Spleen (tissue), 11 donors: Measurements from ENCODE around the gene SFMBT1. TPM values are rescaled to one million over a fixed set of nuclear protein-coding genes. Genes with fewer than 3 reads are reported as not detected.

ENCODE experiments used
- DNase-seq: peaks from one replicate; pipeline ENCODE4 v3.0.0-alpha.2; 2020
- H3K27ac ChIP-seq, 8 donors: fragments of 200-600 bp; sonication (generic) in 7 of 8; 1 replicate in 4 of 8; 2 replicates in 4 of 8; pipeline versions ENCODE4 v1.5.0 to v1.8.0; 2016 to 2021; ENCODE audit warnings: inconsistent platforms in 4 of 8, mild to moderate bottlenecking in 4 of 8, moderate library complexity in 1 of 8
- H3K27me3 ChIP-seq, 7 donors: fragments of 200-600 bp; sonication (generic) in 6 of 7; replicated peaks in 1 of 7; 1 replicate in 4 of 7; 2 replicates in 3 of 7; pipeline versions ENCODE4 v1.5.0 to v1.8.0; 2016 to 2021; ENCODE audit warnings: inconsistent platforms in 3 of 7, mild to moderate bottlenecking in 1 of 7
- H3K36me3 ChIP-seq, 6 donors: fragments of 200-600 bp; sonication (generic) in 5 of 6; 1 replicate in 4 of 6; 2 replicates in 2 of 6; pipeline versions ENCODE4 v1.5.0 to v1.8.0; 2016 to 2021; ENCODE audit warnings: inconsistent platforms in 2 of 6
- H3K4me1 ChIP-seq, 6 donors: fragments of 200-600 bp; sonication (generic) in 5 of 6; 1 replicate in 3 of 6; 2 replicates in 3 of 6; pipeline versions ENCODE4 v1.5.0 to v1.8.0; 2016 to 2021; ENCODE audit warnings: inconsistent platforms in 3 of 6
- H3K4me3 ChIP-seq, 8 donors: fragments of 200-600 bp; sonication (generic) in 7 of 8; 1 replicate in 4 of 8; 2 replicates in 4 of 8; pipeline versions ENCODE4 v1.5.0 to v1.8.0; 2016 to 2021; ENCODE audit warnings: inconsistent platforms in 4 of 8, mild to moderate bottlenecking in 4 of 8, moderate library complexity in 2 of 8
- H3K9me3 ChIP-seq, 8 donors: fragments of 200-600 bp; sonication (generic) in 7 of 8; 1 replicate in 4 of 8; 2 replicates in 4 of 8; pipeline versions ENCODE4 v1.5.0 to v1.8.0; 2016 to 2021; ENCODE audit warnings: inconsistent platforms in 4 of 8
- CTCF ChIP-seq, 11 experiments: fragments of 200-600 bp in 7 of 11; fragments of 450-650 bp in 4 of 11; sonication (generic) in 4 of 11; IDR thresholded peaks in 8 of 11; conservative IDR thresholded peaks in 3 of 11; 1 replicate in 7 of 11; 2 replicates in 4 of 11; pipeline versions ENCODE4 v1.4.0 to v1.8.0; 2016 to 2021; ENCODE audit warnings: antibody characterized with exemption in 11 of 11, inconsistent platforms in 4 of 11, mild to moderate bottlenecking in 1 of 11
- POLR2A ChIP-seq, 3 donors: fragments of 450-650 bp; IDR thresholded peaks; one replicate each; pipeline ENCODE4 v1.5.1; 2017; ENCODE audit warnings: antibody characterized with exemption in 3 of 3, mild to moderate bottlenecking in 1 of 3
- POLR2AphosphoS5 ChIP-seq, 3 donors: sonication (generic); formaldehyde crosslinking; IDR thresholded peaks; one replicate each; pipeline ENCODE4 v1.5.1; 2017; ENCODE audit warnings: antibody characterized with exemption in 3 of 3
- WGBS, 5 donors: extraction: QIAGEN DNeasy Blood & Tissue Kit in 3 of 5; methylation state at CpG; one replicate each; pipeline versions ENCODE4 v1.1.5 to v1.1.7; 2013 to 2018; 5-methylcytosine and 5-hydroxymethylcytosine counted together
- intact Hi-C: fragments of 100-400 bp; cut with DNase I; formaldehyde crosslinking; loops from one replicate; pipeline ENCODE4 v1.15.0; 2023; ENCODE audit warnings: low total_unique reads
- polyA plus RNA-seq, 3 donors: library from polyadenylated mRNA; stranded (reverse); fragments of 200-250 nt; gene quantifications; one replicate each; pipeline ENCODE4 v1.2.1, GENCODE V29; 2013
- total RNA-seq, 7 donors: library from RNA; depleted of rRNA in 3 of 7; stranded (reverse); fragments of >200 nt in 3 of 7; fragmentation: NEBNext Ultra II Directional in 4 of 7; extraction: Animal tissue kit (Norgen Biotek cat#: 25700) in 4 of 7; gene quantifications; one replicate each; pipeline versions ENCODE4 v1.1.0 to v1.2.1, GENCODE V29; 2016 to 2021
- donor health status: healthy with polysubstance abuse.
- donor health status: DM: no; HTN: no; CAD: no; lungs with moderate emphysema.
- donor health status: DM: no; HTN: no; CAD: no.
- donor health status: Bipolar disorder and iron deficiency.
- donor health status: healthy.
- donor health status: DM: no; HTN: no; CAD: no.
- donor health status: DM: yes; HTN: yes; CAD: no.

The SFMBT1 gene
- total and polyA plus RNA-seq, 10 donors = 3.0 to 24.9 (median 12.3) TPM

- intact Hi-C loops = no loop called here
- whole genome bisulfite sequencing, 5 donors = 71 to 87% (median 81%) methylated on average over 8 of the region's 8 CpGs
Measured at GRCh38 chr3:52873433-52874159, 172.3 kb downstream of the SFMBT1 start.

GRCh38 chr3:52872245-52872644 lies 173.6 kb downstream of the SFMBT1 start:
- H3K27ac ChIP-seq = peak overlapping the region in 1 of 8 donors; percentile 34
- DNase-seq = no peak
- H3K9me3 ChIP-seq = no peaks in the 10 kb centered on the region
- H3K36me3 ChIP-seq = peaks cover 0 to 12% (median 0%) of the 10 kb centered on the region in 6 donors
- intact Hi-C loops = no loop called here
- no peak overlapping the region for H3K4me3 ChIP-seq
- H3K4me1 ChIP-seq = peaks cover 0 to 49% (median 12%) of the 10 kb centered on the region in 6 donors
- TF ChIP-seq CTCF (IDR thresholded peaks at IDR 0.05 in 8 of 11, conservative IDR thresholded peaks at IDR 0.05 in 3 of 11) (no peak), POLR2A (IDR thresholded peaks at IDR 0.05) (no peak), POLR2AphosphoS5 (IDR thresholded peaks at IDR 0.05) (no peak)
- H3K27me3 ChIP-seq = no peaks in the 10 kb centered on the region
- 57 to 85% (median 66%) methylated on average over 3 of the region's 3 CpGs for WGBS, 5 donors

More at GRCh38 chr3:52873433-52874159, 172.3 kb downstream of the SFMBT1 start:
- Histone ChIP-seq H3K9me3 (no peaks in the 10 kb centered on the region), H3K36me3 (peaks cover 0 to 7% (median 0%) of the 10 kb centered on the region in 6 donors), H3K27ac (peak overlapping the region in 1 of 8 donors; percentile 34), H3K4me1 (peaks cover 0 to 51% (median 12%) of the 10 kb centered on the region in 6 donors), H3K27me3 (no peaks in the 10 kb centered on the region), H3K4me3 (no peak overlapping the region)
- no peak for DNase-seq
- TF ChIP-seq CTCF (IDR thresholded peaks at IDR 0.05 in 8 of 11, conservative IDR thresholded peaks at IDR 0.05 in 3 of 11) (no peak), POLR2A (IDR thresholded peaks at IDR 0.05) (no peak), POLR2AphosphoS5 (IDR thresholded peaks at IDR 0.05) (no peak)

- H3K9me3 ChIP-seq = no peaks in the 10 kb centered on the region
- intact Hi-C loops = no loop called here
- peak overlapping the region in 1 of 8 donors; percentile 34 for H3K27ac ChIP-seq
- no peaks in the 10 kb centered on the region for H3K27me3 ChIP-seq
- 74 to 94% (median 82%) methylated on average over 9 of the region's 9 CpGs for WGBS, 5 donors
- H3K4me3 ChIP-seq = no peak overlapping the region
- H3K36me3 ChIP-seq = peaks cover 0 to 17% (median 0%) of the 10 kb centered on the region in 6 donors
- peaks cover 0 to 45% (median 12%) of the 10 kb centered on the region in 6 donors for H3K4me1 ChIP-seq
- TF ChIP-seq POLR2A (IDR thresholded peaks at IDR 0.05) (no peak), CTCF (IDR thresholded peaks at IDR 0.05 in 8 of 11, conservative IDR thresholded peaks at IDR 0.05 in 3 of 11) (no peak)
- DNase-seq = no peak
Measured at GRCh38 chr3:52871761-52872160, 174.1 kb downstream of the SFMBT1 start.

- Histone ChIP-seq H3K9me3 (peaks cover 0 to 8% (median 2%) of the 10 kb centered on the region in 8 donors), H3K36me3 (peaks cover 0 to 26% (median 0%) of the 10 kb centered on the region in 6 donors), H3K27me3 (no peaks in the 10 kb centered on the region), H3K27ac (no peak overlapping the region), H3K4me3 (no peak overlapping the region), H3K4me1 (peaks cover 0 to 37% (median 12%) of the 10 kb centered on the region in 6 donors)
- DNase-seq = no peak
- 87 to 97% (median 96%) methylated on average over 2 to 10 of the region's 10 CpGs for WGBS, 5 donors
- TF ChIP-seq POLR2A (IDR thresholded peaks at IDR 0.05) (no peak), CTCF (IDR thresholded peaks at IDR 0.05 in 8 of 11, conservative IDR thresholded peaks at IDR 0.05 in 3 of 11) (no peak), POLR2AphosphoS5 (IDR thresholded peaks at IDR 0.05) (no peak)
- intact Hi-C loops = no loop called here
Measured at GRCh38 chr3:52870471-52870870, 175.4 kb downstream of the SFMBT1 start.
